Measurements from ENCODE around the gene PLOD3.
"Not testable (repeated sequence)": the region's sequence is repeated elsewhere in the genome, so short reads cannot be mapped to it uniquely, and the experiment has no call there.

The PLOD3 gene

DNA sequence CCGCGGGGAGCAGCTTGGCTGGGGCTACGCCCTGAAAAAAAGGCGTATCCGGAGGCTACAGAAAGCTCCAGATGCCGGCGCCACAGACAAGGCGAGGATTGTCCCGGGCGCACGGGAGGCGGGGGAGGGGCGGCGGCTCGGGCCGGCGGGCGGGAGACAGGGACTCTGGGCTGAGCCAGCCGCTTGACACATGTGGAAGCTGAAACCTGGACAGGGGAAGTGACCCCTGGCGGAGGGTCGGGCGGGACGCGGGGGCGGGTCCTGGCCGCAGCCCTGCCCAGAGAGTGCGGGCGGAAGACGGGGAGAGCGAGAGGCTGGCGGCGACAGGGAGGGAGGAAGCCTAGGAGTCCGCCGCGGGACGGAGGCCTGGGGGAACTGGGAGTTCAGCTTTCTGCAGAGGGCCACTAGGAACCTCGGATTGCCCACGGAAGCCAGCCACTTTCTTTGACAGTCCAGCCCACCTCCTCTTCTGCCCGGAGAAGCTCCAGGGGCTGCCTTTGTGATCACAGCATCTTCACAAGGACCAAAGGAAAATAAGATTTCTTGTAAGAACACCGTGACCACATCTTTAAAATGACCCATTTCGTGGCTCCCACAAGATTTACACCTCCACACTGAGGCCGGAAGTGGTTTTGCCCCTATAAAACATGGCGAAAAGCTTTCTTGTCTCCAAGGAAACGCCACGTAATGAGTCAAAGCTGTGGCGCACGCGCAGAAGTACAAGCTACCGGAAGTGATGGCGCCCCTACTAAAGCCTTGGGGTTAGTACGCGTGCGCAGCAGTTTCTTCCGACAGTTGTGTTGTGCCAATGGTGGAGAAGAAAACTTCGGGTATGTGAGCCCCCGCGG is at the start of gene PLOD3, which contains the start of gene ZNHIT1:
Gene PLOD3, minus strand, starts transcription at position 194 of the 848 bp plus-strand sequence. CDS start 307 bp downstream, outside the sequence.
Gene ZNHIT1, plus strand, starts transcription at position 778 of the 848 bp plus-strand sequence. Its CDS starts 31 bp downstream, at position 809.
- peak; percentile 98 for DNase-seq

DNA sequence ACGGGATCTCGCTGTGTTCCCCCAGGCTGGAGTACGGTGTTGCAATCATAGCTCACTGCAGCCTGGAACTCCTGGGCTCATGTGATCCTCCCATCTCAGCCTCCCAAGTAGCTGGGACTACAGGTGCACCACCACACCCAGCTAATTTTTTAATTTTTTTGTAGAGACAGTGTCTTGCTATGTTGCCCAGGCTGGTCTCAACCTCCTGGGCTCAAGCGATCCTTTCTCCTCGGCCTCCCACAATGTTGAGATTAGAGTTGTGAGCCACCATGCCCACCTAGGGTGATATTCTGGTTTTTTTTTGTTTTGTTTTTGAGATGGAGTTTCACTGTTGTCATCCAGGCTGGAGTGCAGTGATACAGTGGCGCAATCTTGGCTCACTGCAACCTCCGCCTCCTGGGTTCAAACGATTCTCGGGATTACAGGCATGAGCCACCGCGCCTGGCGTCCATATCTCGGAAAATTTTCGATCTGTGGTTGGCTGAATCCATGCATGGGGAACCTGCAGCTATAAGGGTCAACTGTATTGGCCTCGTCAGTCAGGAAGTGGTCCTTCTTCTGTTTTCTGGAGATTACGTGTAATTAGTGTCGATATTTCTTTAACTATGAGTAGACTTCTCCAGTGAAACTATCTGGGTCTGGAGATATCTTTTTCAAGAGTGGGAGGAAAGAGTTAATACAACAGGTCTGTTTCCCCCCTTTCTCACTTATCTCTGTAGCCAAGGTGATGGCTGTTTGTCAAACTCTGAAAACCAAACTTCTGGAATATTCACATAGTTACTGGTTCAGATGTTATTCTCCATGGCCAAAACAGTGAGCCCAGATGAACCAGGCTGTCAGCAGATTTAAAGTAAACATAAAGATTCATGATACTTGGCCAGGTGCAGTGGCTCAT is 48.5 kb upstream of the PLOD3 start:
- DNase-seq = no peak

DNA sequence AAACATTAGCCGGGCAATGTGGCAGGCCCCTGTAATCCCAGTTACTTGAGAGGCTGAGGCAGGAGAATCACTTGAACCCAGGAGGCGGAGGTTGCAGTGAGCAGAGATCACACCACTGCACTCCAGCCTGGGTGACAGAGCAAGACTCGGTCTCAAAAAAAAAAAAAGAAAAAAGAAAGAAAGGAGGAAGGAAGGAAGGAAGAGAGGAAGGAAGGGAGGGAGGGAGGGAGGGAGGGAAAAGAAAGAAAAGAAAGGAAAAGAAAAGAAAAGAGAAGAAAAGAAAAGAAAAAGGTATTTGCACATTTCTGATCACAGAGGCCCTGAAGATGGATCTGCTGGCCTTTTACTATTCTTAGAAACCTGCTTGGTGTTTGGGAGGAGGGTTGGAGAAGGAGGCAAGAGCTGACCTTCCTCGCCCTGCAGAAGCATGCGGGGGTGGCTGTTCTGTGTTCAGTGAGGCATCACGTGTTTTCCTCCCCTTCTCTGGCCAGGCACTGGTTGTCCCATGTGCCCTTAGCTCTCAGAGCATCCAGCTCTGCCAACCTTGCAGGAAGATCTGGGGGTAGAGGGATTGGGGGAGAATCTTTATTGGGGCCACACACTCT is 46.8 kb upstream of the PLOD3 start:
- DNase-seq = not testable (repeated sequence)

- DNase-seq = no peak
Measured at GRCh38 chr7:101258243-101258731, 40.9 kb upstream of the PLOD3 start.

DNA sequence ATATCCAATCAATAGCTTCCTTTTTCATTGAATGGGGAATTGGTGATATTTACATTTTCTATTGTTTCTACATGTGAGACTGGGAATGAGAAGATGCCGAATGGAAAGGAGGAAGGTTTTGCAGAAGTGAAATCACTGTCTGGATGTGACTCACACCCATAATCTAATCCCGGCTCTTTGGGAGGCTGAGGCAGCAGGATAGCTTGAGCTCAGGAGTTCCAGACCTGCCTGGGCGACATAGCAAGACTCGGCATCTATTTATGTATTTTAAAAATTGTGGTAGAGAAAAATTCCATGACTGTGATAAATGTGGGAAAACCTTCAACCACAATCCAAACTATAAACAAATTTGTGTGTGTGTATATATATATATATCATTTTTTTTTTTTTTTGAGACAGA is 38.4 kb upstream of the PLOD3 start:
- no peak for DNase-seq

- not testable (repeated sequence) for DNase-seq
Measured at GRCh38 chr7:101253199-101253598, 35.8 kb upstream of the PLOD3 start.

- DNase-seq = peak; percentile 98 to 99
Measured at GRCh38 chr7:101251871-101252659, 34.7 kb upstream of the PLOD3 start.

DNA sequence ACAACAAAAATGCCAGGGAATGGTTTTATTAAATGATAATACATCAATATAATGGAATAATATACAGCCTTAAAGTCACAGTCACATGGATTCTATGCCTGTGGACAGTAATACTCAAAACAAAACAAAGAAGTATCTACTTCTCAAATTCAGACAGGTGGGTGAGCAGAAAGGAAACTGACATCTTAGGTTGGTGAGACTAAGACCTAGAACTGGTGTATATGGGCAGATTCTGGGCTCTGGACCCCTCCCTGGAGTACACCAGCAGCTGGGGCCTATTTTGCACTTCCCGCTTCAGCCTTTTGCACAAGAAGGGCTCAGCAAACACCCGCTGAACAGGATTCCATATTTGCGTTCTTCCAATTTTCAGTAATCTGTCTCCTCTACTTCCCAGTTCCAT is 32.9 kb upstream of the PLOD3 start:
- no peak for DNase-seq

- DNase-seq = no peak
Measured at GRCh38 chr7:101248276-101248675, 30.9 kb upstream of the PLOD3 start.

GRCh38 chr7:101245147-101245668 is 27.8 kb upstream of the PLOD3 start:
- DNase-seq = no peak

DNA sequence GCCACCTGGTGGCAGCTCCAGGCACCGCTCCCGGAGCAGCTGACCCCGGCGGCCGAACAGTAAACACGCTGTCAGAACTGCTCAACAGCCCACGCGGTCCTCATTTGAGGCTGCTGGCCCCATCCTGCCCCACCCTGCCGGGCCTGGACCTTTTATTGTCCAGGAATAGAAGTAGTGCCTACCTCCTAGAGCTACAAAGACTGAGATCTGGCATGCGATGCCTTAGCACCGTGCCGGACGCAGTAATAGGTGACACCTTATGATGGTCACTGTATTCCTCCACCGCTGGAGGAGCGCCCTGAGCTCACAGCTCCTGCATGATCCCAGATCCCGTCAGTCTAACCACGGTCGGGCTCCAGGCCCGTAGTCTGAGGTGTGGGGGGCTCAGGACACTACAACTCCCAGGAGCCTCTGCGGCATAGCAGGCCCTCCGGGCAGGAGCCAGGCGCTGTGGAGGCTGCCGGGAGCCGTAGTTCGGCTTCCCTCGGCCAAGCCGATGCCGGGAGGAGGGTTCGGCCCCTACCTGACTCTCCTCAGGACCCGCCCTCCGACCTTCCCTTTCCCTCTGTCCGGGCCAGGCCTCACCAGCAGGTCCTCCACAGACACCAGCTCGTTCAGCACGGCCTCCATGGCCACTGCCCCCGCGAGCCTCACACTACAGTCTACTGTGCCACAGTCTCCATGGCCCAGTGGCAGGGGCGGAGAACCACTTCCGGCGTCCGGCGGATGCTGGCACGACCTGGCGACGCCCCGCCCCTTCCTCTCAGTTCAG is 27.2 kb upstream of the PLOD3 start, which contains the start of gene FIS1:
Gene FIS1, minus strand, starts transcription at position 707 of the 772 bp plus-strand sequence. Its CDS starts 77 bp downstream, at position 630.
- peak; percentile 92 for DNase-seq

DNA sequence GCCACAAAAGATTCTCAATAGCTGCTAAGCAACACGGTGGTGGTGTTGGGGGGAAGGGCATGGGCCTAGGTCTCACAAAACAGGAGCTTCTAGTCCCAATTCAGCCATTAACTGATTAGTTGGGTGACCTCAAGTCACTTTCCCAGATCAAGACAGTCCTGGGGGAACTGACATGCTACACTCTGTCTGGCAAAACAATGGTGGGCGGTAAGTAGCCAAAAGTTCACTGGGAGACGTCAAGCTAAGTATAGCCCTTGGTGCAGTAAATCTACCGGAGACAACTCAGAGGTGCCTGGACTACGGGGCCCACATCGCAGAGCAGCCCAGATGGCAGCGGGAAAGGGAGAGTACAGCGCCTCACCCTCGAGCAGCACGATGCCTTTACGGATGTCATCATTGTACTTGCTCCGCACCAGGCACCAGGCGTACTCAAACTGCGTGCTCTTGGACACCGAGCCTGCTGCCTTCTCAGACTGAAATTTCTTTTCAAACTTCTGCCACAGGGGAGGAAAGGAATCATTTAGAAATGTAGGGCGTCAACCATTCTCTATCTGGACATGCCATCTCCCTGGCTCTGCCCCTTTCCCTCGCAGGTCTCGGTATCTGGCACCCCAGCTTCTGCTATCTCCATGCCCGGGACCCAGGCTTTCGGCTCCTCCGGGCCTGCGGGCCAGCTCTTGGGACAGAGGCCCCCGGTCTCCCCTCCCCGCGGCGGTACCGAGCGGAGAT is 26.4 kb upstream of the PLOD3 start:
- no peak for DNase-seq

GRCh38 chr7:101241443-101242349 is 24.3 kb upstream of the PLOD3 start:
- DNase-seq = no peak

DNA sequence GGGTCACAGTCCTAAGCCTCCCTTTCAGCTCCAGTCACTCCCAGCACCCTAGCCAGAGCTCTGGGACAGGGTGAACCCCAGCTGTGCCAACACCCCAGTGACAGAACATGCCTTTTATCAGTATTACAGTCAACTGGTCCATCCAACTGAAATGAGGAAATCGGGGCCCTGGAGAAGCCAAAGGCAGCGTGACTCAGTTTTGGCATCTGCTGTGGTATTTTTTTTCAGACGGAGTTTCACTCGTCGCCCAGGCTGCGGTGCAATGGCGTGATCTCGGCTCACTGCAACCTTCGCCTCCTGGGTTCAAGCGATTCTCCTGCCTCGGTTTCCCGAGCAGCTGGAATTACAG is 23.6 kb upstream of the PLOD3 start:
- DNase-seq = peak in 1 of 2 donors; percentile 23

DNA sequence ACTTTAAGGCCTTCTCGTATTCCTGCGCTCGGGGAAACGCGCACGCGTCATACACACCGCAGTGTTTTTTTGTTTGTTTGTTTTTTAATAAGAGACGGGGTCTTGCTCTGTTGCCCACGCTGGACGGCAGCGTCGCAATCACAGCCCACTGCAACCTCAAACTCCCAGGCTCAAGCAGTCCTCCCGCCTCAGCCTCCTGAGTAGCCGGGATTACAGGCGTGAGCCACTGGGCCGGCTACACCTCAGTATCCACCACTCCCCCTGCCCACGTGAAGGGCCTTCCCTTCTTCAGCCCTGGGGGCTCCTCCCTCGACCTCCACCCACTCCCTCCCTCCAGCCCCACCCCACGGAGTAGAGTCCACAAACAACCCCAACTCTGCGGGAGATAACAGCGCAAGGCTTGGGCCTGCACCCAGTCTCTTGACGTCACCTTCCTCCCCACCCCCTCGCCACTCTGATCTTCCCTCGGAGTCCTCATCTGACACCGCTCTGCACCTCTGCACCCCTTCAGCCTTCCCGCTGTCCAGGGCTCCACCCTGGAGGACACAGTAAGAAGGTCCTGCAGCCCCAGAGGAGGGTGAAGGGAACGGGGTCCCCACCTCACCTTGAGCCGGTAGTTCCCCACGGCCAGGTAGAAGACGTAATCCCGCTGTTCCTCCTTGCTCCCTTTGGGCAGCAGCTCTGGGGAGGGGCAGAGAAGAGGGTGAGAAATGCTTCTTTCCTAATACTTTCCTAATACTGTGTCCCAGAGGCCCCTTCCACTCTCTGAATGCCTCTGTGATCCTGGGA is 23.0 kb upstream of the PLOD3 start:
- DNase-seq = no peak

GRCh38 chr7:101239951-101240220 is 22.5 kb upstream of the PLOD3 start:
- DNase-seq = no peak

DNA sequence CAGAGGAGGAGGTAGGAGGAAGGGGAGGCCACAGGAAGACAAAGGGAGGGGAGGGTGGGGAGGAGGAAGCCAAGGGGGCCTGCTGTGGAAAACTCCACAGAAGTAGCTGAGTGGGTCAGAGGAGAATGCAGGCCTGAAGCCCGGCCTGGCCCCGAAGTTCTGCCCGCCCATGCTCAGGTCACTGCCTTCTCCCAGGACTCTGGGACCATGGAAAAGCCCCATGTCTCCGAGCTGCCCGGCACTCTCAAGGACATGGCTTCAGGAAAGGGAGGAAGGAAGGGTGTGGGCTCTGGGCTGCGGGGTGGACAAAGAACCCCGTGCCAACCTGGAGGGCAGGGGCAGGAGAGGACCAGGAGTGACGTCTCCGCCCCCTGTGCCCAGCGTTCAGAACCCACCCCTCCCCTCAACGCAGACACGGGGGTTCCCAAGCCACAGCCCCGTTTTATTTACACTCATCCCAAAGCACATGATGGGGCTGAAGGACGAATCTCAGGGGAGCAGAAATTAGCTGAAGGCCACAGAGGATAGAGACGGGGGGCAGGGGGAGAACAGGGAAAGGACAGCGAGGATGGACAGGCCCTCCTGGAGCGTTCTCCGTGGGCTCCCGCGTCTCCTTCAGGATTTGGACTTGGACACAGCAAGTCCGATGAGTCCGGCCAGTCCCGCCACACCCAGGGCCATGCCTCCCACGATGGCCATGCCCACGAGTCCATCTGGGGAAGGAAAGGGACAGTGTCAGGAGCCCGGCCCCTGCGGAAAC is 22.0 kb upstream of the PLOD3 start:
- DNase-seq = no peak
